Frontal cortex (tissue), 4 donors: Measurements from ENCODE around the gene A1BG. TPM values are rescaled to one million over a fixed set of nuclear protein-coding genes. Genes with fewer than 3 reads are reported as not detected.
"Not testable (repeated sequence)": the region's sequence is repeated elsewhere in the genome, so short reads cannot be mapped to it uniquely, and the experiment has no call there.

Source experiments
- DNase-seq, 2 donors: peaks; one replicate each; pipeline ENCODE4 v3.0.0; 2012; ENCODE audit warnings: low spot score in 2 of 2
- FAIRE-seq: peaks from 2 replicates; lab custom pipeline; 2012; peaks lifted over from hg19 to GRCh38; lab: Jason Lieb, UNC
- total RNA-seq: library from RNA; depleted of rRNA; stranded (reverse); fragments of >200 nt; gene quantifications from one replicate; pipeline ENCODE4 v1.2.3, GENCODE V29; 2014
- donor health status: control.
- donor health status: control.
- donor health status: control.

A1BG gene
- total RNA-seq, 1 donor from 2014 or later: 0.41 TPM

GRCh38 chr19:58387338-58388174, 34.3 kb upstream of the A1BG start:
- FAIRE-seq (no peak), DNase-seq (no peak)

- DNase-seq: peak; percentile 98 to 100
- peak; percentile 33 for FAIRE-seq
Measured at GRCh38 chr19:58386576-58387337, 33.5 kb upstream of the A1BG start, which contains the start of gene RPS5. TSS of gene RPS5 (plus strand) at chr19:58387269. CDS start at chr19:58388138, 869 bp downstream.

GRCh38 chr19:58385891-58386575, 32.7 kb upstream of the A1BG start:
- FAIRE-seq (no peak), DNase-seq (no peak)

GRCh38 chr19:58385313-58385890, 32.1 kb upstream of the A1BG start:
- no peak for FAIRE-seq
- no peak for DNase-seq

DNA sequence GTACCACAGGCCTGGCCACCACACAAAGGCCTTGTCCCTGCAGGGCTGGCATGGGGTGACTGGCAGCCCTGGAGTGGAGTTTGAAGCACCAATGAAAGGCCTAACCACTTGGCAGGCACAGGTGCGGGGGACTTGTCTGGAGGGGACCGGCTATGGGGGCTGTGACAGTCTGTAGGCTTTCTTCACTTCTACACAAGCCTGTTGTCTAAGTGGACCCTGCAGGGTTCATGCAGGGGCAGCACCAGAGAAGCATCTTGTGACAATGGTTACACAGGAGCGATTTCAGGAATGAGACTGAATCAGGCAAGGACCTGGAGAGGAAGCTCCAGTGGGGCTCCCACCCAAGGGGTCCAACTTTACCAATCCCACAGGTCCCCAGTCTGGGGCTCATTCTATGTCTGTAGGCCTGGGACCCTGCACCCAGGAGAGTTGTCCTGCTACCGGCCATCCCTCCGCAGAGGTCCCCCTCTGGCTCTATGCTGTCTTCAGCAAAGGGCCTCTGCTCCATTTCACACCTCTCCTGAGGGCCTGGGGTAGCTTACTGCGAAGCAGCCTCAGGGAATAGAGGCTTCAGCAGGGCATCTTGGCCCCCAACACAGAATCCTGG, 29.8 kb upstream of the A1BG start:
- FAIRE-seq: no peak
- no peak for DNase-seq

GRCh38 chr19:58381460-58382212, 28.3 kb upstream of the A1BG start:
- FAIRE-seq: no peak
- no peak for DNase-seq

DNA sequence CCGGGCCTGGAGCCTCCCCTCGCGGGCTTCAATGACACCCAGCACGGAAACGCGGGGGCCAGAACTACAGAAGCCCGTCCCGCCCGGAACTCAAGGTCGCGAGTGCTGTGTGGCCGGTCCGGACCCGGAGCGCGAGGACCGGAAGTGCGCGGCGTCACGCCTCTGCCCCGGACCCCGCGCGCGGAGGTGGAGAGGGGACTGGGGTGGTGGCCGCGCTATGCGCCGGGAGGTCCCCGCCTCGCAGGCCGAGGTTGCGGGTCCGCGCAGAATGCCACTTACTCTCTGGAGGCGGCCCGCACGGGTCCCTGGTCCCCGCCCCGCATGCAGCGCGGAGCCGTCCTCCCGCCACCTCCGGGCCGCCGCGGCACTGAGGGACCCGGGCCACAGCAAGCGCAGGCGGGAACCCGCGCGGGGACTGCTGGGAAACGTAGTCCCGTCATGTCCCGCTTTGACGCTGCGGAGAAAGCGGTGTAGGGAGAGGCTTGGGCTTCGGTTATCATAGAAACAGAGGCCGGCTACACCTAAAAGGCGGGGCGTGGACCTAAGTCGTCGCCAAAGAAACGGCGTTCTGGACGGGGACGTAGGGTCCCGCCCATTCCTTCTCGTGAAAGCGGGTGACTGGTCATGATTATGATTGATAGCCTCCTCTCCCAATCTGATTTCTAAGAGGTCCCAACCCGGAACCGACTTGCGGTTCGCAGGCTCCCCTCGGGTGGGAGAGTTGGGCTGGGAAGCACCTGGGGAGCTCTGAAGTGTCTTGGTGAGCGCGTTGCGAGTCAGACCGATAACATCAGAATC, 27.6 kb upstream of the A1BG start, which contains the start of gene ZNF837:
ZNF837 (minus strand) TSS at position 369 of the 798 bp plus-strand sequence. CDS start 11,698 bp downstream, outside the sequence.
- FAIRE-seq: peak; percentile 91
- peak; percentile 96 to 98 for DNase-seq

DNA sequence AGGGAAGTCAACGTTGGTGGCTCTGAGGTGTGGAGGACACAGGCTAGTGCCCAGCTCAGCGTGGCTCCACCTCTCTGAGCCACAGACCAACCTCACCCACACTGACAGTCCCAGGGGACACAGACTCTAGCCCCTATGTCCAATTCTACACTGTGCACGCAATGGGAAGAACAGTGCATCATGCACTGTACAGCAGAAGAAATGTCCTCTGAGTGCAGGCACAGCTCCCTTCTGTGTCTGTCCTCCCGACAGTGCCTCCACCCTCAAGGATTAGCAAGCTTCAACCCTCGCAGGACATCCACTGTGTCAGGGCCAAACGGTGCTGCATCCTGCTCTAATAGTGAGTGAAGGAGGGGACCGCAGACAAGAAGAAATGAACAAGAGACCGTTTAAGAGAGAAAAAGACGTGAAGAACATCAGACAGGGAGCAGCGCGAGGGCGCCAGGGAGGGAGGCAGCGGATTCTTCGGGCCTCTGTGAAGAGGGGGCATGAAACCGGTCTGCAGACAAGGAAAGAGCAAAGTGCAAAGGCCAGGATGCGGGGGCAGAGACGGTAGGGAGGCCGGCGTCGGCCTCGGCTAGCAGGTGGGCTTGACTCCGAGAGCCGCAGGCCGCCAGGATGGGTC, 26.9 kb upstream of the A1BG start:
- DNase-seq (no peak), FAIRE-seq (no peak)

DNA sequence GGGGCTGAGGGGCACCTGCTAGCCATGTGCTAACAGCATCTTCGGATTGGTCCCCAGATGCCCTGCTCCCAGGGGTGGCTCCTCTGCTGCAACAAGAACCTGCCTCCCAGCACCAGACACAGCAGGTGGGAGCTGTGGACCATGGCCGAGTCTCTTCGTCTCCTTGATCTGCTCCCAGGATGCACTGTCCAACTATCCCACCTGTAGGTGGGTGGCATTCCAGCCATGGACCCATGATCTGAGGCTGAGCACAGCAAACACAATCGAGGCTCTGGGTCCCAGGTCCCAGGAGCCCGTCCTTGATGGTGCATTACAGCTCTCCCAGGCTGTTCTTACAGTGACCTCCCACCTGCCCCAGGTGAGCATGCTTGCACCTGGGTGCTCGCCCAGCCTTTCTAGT, 26.0 kb upstream of the A1BG start:
- no peak for FAIRE-seq

DNA sequence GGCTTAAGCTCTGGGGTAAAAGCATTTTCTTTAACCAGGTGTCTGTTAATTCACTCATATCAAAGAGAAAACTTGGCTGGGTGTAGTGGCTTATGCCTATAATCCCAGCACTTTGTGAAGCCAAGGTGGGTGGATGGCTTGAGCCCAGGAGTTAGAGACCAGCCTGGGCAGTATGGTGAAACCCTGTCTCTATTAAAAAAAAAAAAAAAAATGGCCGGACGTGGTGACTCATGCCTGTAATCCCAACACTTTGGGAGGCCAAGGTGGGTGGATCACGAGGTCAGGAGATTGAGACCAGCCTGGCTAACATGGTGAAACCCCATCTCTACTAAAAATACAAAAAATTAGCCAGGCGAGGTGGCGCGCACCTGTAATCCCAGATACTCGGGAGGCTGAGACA, 23.4 kb upstream of the A1BG start:
- FAIRE-seq, DNase-seq: not testable (repeated sequence)

More for the DNA sequence above, 26.0 kb upstream of the A1BG start:
- DNase-seq: no peak

- DNase-seq (no peak), FAIRE-seq (no peak)
Measured at GRCh38 chr19:58374200-58374599, 20.9 kb upstream of the A1BG start.

- DNase-seq (no peak), FAIRE-seq (no peak)
Measured at GRCh38 chr19:58372311-58373133, 19.2 kb upstream of the A1BG start.

DNA sequence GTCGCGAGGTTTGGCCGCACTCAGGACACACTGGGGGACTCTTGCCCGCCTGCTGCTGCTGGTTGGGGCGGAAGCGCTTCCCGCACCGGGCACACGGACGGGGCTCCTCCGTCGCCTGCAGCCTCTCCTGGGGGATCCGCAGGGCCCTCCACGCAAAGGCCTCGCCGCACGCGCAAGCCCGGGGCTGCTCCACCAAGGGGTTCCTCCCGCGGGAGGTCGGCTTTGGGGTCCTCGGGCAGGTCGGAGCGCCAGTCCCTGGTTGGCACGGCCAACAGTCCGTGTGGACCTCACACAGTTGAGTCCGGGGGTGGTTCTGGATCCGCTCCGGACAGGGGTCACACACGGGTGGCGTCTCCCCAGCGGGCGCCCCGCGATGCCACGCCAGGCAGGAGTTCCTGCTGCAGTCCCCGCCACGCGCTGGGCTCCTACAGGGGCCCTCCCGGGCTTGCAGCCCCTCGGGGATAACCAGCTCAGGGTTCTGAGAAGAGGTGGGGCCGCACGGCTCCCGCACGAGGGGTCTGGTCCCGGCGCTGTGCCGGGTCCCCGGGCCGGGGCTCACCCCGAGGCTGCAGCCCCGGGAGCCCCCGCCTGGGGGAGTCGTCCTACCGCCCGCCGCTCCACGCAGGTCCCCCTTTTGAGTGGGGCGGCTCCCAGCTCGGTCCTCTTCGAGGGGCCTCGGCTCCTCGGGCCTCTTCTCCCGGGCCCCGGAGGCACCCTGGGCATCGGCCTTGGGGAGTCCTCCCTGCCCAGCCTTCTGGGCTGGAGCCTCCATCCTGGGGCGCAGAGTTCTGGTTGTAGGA, 15.5 kb upstream of the A1BG start:
- DNase-seq (no peak), FAIRE-seq (no peak)

DNA sequence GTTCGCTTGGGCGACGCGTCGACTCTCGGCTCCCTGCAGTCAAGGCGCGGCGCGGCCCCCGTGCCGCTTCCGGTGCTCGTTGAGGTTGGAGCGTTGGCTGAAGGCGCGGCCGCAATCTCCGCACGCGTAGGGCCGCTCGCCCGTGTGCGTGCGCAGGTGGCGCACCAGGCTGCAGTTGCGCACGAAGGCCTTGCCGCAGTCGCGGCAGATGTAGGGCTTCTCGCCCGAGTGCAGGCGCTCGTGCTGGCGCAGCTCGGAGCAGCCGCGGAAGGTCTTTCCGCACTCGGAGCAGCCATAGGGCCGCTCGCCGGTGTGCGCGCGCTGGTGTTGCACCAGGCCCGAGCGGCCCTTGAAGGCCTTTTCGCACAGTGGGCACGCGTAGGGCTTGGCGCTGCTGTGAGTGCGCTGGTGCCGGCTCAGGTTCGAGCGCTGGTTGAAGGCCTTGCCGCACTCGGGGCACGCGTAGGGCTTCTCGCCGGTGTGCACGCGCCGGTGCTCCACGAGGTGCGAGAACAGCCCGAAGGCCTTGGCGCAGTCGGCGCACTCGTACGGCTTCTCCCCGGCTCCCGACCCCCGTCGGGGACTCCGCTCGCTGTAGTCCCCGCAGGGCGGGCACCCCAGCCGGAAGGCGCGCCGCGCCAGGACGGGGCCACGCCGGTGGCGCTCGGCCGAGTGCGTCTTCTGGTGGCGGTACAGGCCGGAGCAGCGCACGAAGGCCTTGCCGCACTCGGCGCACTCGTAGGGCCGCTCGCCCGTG, 14.6 kb upstream of the A1BG start:
- FAIRE-seq (no peak), DNase-seq (no peak)
